ENCODE results near the gene CATSPER1. TPM values are rescaled to one million over a fixed set of nuclear protein-coding genes. Genes with fewer than 3 reads are reported as not detected.

CATSPER1 gene
- total RNA-seq, 1 donor from 2014 or later = not detected

GRCh38 chr11:66047541-66048365 is 21.5 kb upstream of the CATSPER1 start:
- Mint-ChIP-seq H3K36me3 (ENCODE audit: low read depth) (peaks cover 5% of the 10 kb centered on the region), H3K9me3 (no peaks in the 10 kb centered on the region), H3K27me3 (ENCODE audit: low read depth) (no peaks in the 10 kb centered on the region), H3K4me3 (peak overlapping the region; percentile 64), H3K4me1 (peaks cover 44% of the 10 kb centered on the region), H3K27ac (ENCODE audit: unreplicated experiment) (no peak overlapping the region)
- DNase-seq (ENCODE audit: low read depth, low spot score) = no peak
- TF ChIP-seq CTCF (conservative IDR thresholded peaks at IDR 0.05) = no peak

GRCh38 chr11:66046901-66047300 is 20.6 kb upstream of the CATSPER1 start:
- TF ChIP-seq CTCF (conservative IDR thresholded peaks at IDR 0.05) = no peak
- H3K4me1 Mint-ChIP-seq = peaks cover 36% of the 10 kb centered on the region
- no peaks in the 10 kb centered on the region for H3K36me3 Mint-ChIP-seq (ENCODE audit: low read depth)
- no peaks in the 10 kb centered on the region for H3K27me3 Mint-ChIP-seq (ENCODE audit: low read depth)
- DNase-seq (ENCODE audit: low read depth, low spot score) = no peak
- no peak overlapping the region for H3K4me3 Mint-ChIP-seq
- H3K27ac Mint-ChIP-seq (ENCODE audit: unreplicated experiment) = no peak overlapping the region
- H3K9me3 Mint-ChIP-seq = no peaks in the 10 kb centered on the region

- peak; percentile 97 for TF ChIP-seq CTCF (conservative IDR thresholded peaks at IDR 0.05)
- Mint-ChIP-seq H3K27ac (ENCODE audit: unreplicated experiment) (no peak overlapping the region), H3K9me3 (no peaks in the 10 kb centered on the region), H3K4me3 (peak overlapping the region; percentile 68), H3K36me3 (ENCODE audit: low read depth) (no peaks in the 10 kb centered on the region), H3K27me3 (ENCODE audit: low read depth) (no peaks in the 10 kb centered on the region), H3K4me1 (peaks cover 25% of the 10 kb centered on the region)
- peak; percentile 92 for DNase-seq (ENCODE audit: low read depth, low spot score)
Observed at GRCh38 chr11:66045177-66045639, 18.9 kb upstream of the CATSPER1 start.

- Mint-ChIP-seq H3K27me3 (ENCODE audit: low read depth) (no peaks in the 10 kb centered on the region), H3K4me3 (peak overlapping the region; percentile 68), H3K9me3 (no peaks in the 10 kb centered on the region), H3K4me1 (peaks cover 25% of the 10 kb centered on the region), H3K36me3 (ENCODE audit: low read depth) (no peaks in the 10 kb centered on the region), H3K27ac (ENCODE audit: unreplicated experiment) (peak overlapping the region; percentile 40)
- no peak for DNase-seq (ENCODE audit: low read depth, low spot score)
- TF ChIP-seq CTCF (conservative IDR thresholded peaks at IDR 0.05) = no peak
Observed at GRCh38 chr11:66044757-66045156, 18.5 kb upstream of the CATSPER1 start.

- Mint-ChIP-seq H3K27me3 (ENCODE audit: low read depth) (no peaks in the 10 kb centered on the region), H3K9me3 (no peaks in the 10 kb centered on the region), H3K27ac (ENCODE audit: unreplicated experiment) (no peak overlapping the region), H3K36me3 (ENCODE audit: low read depth) (no peaks in the 10 kb centered on the region), H3K4me1 (peaks cover 15% of the 10 kb centered on the region), H3K4me3 (no peak overlapping the region)
- TF ChIP-seq CTCF (conservative IDR thresholded peaks at IDR 0.05) = no peak
- no peak for DNase-seq (ENCODE audit: low read depth, low spot score)
Observed at GRCh38 chr11:66042996-66043906, 17.0 kb upstream of the CATSPER1 start.
